IPS-20b (cell line): ENCODE data around the gene FHIP2A.
A peak's percentile ranks its signal among the peaks of the same experiment; 100 is the strongest.
"Not testable (repeated sequence)": the region's sequence is repeated elsewhere in the genome, so short reads cannot be mapped to it uniquely, and the experiment has no call there.

Experiments used
- H3K27ac ChIP-seq: one replicate; pipeline ENCODE4 v1.5.1; 2013; ENCODE audit warnings: low read length
- H3K27me3 ChIP-seq: 2 replicates; pipeline ENCODE4 v1.6.1; 2013; ENCODE audit warnings: mild to moderate bottlenecking, low read length, inconsistent platforms; ENCODE audit not compliant: insufficient read depth
- H3K36me3 ChIP-seq: 2 replicates; pipeline ENCODE4 v1.6.1; 2013; ENCODE audit warnings: low read depth, mild to moderate bottlenecking, inconsistent platforms, low read length, moderate library complexity; ENCODE audit not compliant: insufficient read depth
- H3K4me1 ChIP-seq: 2 replicates; pipeline ENCODE4 v1.6.1; 2013; ENCODE audit warnings: mild to moderate bottlenecking, control low read depth, inconsistent platforms, low read length, moderate library complexity; ENCODE audit not compliant: insufficient read depth
- H3K4me3 ChIP-seq: 2 replicates; pipeline ENCODE4 v1.5.1; 2013; ENCODE audit warnings: mild to moderate bottlenecking, low read length, inconsistent platforms
- H3K9ac ChIP-seq: 2 replicates; pipeline ENCODE4 v1.6.1; 2013; ENCODE audit warnings: low read depth, mild to moderate bottlenecking, inconsistent platforms, low read length, moderate library complexity
- H3K9me3 ChIP-seq: 2 replicates; pipeline ENCODE4 v1.6.1; 2013; ENCODE audit warnings: mild to moderate bottlenecking, low read depth, low read length, inconsistent platforms; ENCODE audit not compliant: insufficient read depth

The FHIP2A gene

GRCh38 chr10:114821915-114822443 is 399 bp downstream of the FHIP2A start:
- H3K9ac ChIP-seq: peak overlapping the region; percentile 79
- H3K27ac ChIP-seq: no peak overlapping the region
- H3K4me3 ChIP-seq: peak overlapping the region; percentile 82; the same call in 1 of the 2 replicates
- H3K36me3 ChIP-seq: no peaks in the 10 kb centered on the region
- no peaks in the 10 kb centered on the region for H3K27me3 ChIP-seq
- H3K4me1 ChIP-seq: no peaks in the 10 kb centered on the region
- no peaks in the 10 kb centered on the region for H3K9me3 ChIP-seq

- H3K27me3 ChIP-seq: no peaks in the 10 kb centered on the region
- H3K27ac ChIP-seq: peak overlapping the region; percentile 17
- peak overlapping the region; percentile 82 for H3K4me3 ChIP-seq
- peak overlapping the region; percentile 79 for H3K9ac ChIP-seq
- no peaks in the 10 kb centered on the region for H3K4me1 ChIP-seq
- no peaks in the 10 kb centered on the region for H3K36me3 ChIP-seq
- H3K9me3 ChIP-seq: no peaks in the 10 kb centered on the region
Observed at GRCh38 chr10:114822444-114823076, 980 bp downstream of the FHIP2A start.

GRCh38 chr10:114823077-114823463 is 1.5 kb downstream of the FHIP2A start:
- Histone ChIP-seq H3K36me3 (no peaks in the 10 kb centered on the region), H3K9ac (peak overlapping the region; percentile 79; the same call in 1 of the 2 replicates), H3K4me1 (peaks cover 3% of the 10 kb centered on the region; the same call in 1 of the 2 replicates), H3K9me3 (no peaks in the 10 kb centered on the region), H3K27ac (no peak overlapping the region), H3K4me3 (peak overlapping the region; percentile 82), H3K27me3 (no peaks in the 10 kb centered on the region)

- Histone ChIP-seq H3K9me3 (no peaks in the 10 kb centered on the region), H3K9ac (no peak overlapping the region), H3K27ac (no peak overlapping the region), H3K4me1 (peaks cover 7% of the 10 kb centered on the region; the same call in 1 of the 2 replicates), H3K4me3 (no peak overlapping the region), H3K27me3 (no peaks in the 10 kb centered on the region), H3K36me3 (no peaks in the 10 kb centered on the region)
Observed at GRCh38 chr10:114824391-114824790, 2.8 kb downstream of the FHIP2A start.

DNA sequence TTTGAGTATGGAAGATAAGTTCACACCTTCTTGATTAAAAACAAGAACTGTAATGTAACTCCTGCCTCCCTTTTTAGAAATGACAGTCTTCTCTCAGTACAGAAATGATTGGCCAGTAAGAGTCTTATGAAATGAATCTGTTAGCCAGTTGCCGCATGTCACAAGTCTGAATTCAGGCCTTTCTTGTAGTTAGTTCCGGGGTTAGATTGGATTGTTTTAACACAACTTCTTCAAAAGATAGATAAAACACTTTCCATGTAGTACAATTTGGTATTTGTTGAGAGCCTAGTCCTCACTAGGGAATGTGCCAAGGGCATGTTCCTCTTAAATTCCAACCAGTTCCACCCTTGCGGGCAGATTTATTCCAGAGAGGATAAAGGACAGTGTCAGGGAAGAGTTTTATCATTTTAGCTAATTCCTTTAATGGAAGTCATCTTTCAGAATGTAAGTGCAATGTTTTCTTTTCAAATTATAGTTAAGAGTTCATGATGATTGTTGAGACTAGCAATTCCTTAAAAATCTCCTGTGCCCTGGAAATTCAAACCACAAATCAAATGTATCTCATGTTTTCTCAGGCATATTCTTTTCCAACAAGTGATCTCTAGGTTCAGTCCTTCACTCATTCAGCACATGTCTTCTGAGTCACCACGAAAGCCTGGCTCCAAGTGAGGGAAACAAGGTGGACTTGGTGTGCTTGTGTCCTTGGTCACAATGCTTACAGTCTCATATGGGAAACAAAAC is 4.1 kb downstream of the FHIP2A start:
- no peak overlapping the region for H3K9ac ChIP-seq
- peaks cover 7% of the 10 kb centered on the region; the same call in 1 of the 2 replicates for H3K4me1 ChIP-seq
- no peaks in the 10 kb centered on the region for H3K9me3 ChIP-seq
- no peak overlapping the region for H3K27ac ChIP-seq
- H3K36me3 ChIP-seq: no peaks in the 10 kb centered on the region
- H3K4me3 ChIP-seq: no peak overlapping the region
- H3K27me3 ChIP-seq: no peaks in the 10 kb centered on the region

DNA sequence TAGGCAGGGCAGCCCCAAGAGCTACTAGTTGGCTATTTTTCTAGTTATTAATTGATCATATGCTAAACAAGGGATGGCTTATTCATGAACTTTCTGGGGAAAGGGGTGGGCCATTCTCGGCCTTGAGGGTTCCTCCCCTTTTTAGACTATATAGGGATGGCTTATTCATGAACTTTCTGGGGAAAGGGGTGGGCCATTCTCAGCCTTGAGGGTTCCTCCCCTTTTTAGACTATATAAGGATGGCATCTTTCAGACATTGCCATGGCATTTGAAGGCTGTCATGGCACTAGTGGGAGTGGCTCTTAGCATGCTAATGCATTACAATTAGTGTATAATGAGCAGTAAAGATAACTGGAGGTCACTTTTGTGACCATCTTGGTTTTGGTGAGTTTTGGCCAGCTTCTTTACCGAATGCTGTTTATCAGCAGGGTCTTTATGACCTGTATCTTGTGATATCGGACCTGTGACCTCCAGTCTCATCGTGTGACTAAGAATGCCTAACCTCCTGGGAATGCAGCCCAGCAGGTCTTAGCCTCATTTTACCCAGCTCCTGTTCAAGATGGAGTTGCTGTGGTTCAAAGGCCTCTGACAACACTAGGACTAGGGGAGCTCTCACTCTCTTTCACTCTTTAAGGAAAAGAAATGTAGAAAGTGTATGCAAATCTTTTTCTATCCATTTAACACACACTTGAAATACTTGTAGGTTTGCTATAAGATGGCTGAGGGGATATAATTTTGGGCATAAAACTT is 7.8 kb downstream of the FHIP2A start:
- Histone ChIP-seq H3K36me3 (peaks cover 15% of the 10 kb centered on the region), H3K9ac (no peak overlapping the region), H3K27me3 (no peaks in the 10 kb centered on the region), H3K9me3 (no peaks in the 10 kb centered on the region), H3K27ac (no peak overlapping the region), H3K4me1 (peaks cover 7% of the 10 kb centered on the region; the same call in 1 of the 2 replicates), H3K4me3 (no peak overlapping the region)

DNA sequence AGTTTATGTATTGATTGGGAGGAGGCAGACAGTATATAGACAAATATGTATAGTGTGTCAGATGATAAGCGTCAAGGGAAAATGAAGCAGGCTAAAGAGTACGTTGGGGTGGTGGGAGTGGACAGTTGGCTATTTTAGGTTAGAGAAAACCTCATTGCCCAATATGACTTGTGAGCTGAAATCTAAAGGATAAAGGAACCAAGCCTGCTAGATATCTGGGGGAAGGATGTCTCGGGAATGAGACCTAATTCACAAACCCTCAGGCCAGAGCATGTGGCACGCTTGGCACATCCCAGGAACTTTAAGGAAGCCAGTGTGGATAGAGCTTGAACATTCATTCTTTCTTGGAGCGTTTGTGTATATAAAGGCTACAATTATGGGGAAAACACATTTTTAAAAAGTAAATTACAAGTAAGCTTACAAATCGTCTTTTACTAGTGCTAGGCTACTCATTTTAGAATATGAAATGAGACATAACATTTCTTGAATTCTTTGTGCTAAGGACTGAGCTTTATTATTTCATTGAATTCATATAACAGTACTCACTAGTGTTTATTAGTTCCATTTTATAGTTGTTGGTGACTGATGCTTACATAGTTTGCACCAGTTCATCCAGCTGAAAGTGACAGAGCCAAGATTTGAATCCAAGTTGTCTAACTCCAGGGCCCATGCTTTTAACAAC is 9.7 kb downstream of the FHIP2A start:
- Histone ChIP-seq H3K9me3 (no peaks in the 10 kb centered on the region), H3K27ac (no peak overlapping the region), H3K4me3 (no peak overlapping the region), H3K36me3 (peaks cover 30% of the 10 kb centered on the region), H3K27me3 (no peaks in the 10 kb centered on the region), H3K9ac (no peak overlapping the region), H3K4me1 (peaks cover 7% of the 10 kb centered on the region; the same call in 1 of the 2 replicates)

GRCh38 chr10:114837690-114838089 is 16.1 kb downstream of the FHIP2A start:
- Histone ChIP-seq H3K27me3 (no peaks in the 10 kb centered on the region), H3K4me1 (no peaks in the 10 kb centered on the region), H3K36me3 (peaks cover 62% of the 10 kb centered on the region), H3K27ac (no peak overlapping the region), H3K9ac (no peak overlapping the region), H3K4me3 (no peak overlapping the region), H3K9me3 (no peaks in the 10 kb centered on the region)

GRCh38 chr10:114839901-114840300 is 18.3 kb downstream of the FHIP2A start:
- no peaks in the 10 kb centered on the region for H3K9me3 ChIP-seq

GRCh38 chr10:114845978-114846693 is 24.6 kb downstream of the FHIP2A start:
- Histone ChIP-seq H3K27ac (no peak overlapping the region), H3K9ac (no peak overlapping the region), H3K27me3 (no peaks in the 10 kb centered on the region), H3K4me1 (no peaks in the 10 kb centered on the region), H3K36me3 (peaks cover 75% of the 10 kb centered on the region), H3K4me3 (no peak overlapping the region), H3K9me3 (peaks cover 4% of the 10 kb centered on the region)

More at GRCh38 chr10:114839901-114840300, 18.3 kb downstream of the FHIP2A start:
- no peak overlapping the region for H3K27ac ChIP-seq
- H3K27me3 ChIP-seq: no peaks in the 10 kb centered on the region
- H3K4me3 ChIP-seq: no peak overlapping the region
- H3K9ac ChIP-seq: no peak overlapping the region
- peaks cover 61% of the 10 kb centered on the region for H3K36me3 ChIP-seq
- H3K4me1 ChIP-seq: no peaks in the 10 kb centered on the region

GRCh38 chr10:114847517-114847916 is 25.9 kb downstream of the FHIP2A start:
- not testable (repeated sequence) for H3K4me3 ChIP-seq, H3K9ac ChIP-seq, H3K4me1 ChIP-seq, H3K27ac ChIP-seq, H3K27me3 ChIP-seq, H3K9me3 ChIP-seq
- peaks cover 72% of the 10 kb centered on the region for H3K36me3 ChIP-seq
